GM12891 (cell line): ENCODE measurements around the gene ZNF182.
"Not testable (repeated sequence)": the region's sequence is repeated elsewhere in the genome, so short reads cannot be mapped to it uniquely, and the experiment has no call there.

ENCODE experiments used
- PAX5 ChIP-seq: IDR thresholded peaks from 2 replicates; pipeline ENCODE4 v1.6.1; 2011; ENCODE audit warnings: low read length, moderate library complexity, mild to moderate bottlenecking; ENCODE audit not compliant: insufficient read depth, severe bottlenecking
- POLR2A ChIP-seq: IDR thresholded peaks from 2 replicates; pipeline ENCODE4 v1.6.1; 2011; ENCODE audit warnings: low read depth, low read length, control low read depth
- POLR2AphosphoS5 ChIP-seq: IDR thresholded peaks from 2 replicates; pipeline ENCODE4 v1.6.1; 2011; ENCODE audit warnings: low read depth, low read length, control low read depth

- TF ChIP-seq POLR2A, POLR2AphosphoS5, PAX5: not testable (repeated sequence)
Measured at GRCh38 chrX:48019892-48020291, 16.1 kb upstream of the ZNF182 start.
